ENCODE measurements around the gene MMUT.
"Not testable (repeated sequence)": the region's sequence is repeated elsewhere in the genome, so short reads cannot be mapped to it uniquely, and the experiment has no call there.

MMUT gene

DNA sequence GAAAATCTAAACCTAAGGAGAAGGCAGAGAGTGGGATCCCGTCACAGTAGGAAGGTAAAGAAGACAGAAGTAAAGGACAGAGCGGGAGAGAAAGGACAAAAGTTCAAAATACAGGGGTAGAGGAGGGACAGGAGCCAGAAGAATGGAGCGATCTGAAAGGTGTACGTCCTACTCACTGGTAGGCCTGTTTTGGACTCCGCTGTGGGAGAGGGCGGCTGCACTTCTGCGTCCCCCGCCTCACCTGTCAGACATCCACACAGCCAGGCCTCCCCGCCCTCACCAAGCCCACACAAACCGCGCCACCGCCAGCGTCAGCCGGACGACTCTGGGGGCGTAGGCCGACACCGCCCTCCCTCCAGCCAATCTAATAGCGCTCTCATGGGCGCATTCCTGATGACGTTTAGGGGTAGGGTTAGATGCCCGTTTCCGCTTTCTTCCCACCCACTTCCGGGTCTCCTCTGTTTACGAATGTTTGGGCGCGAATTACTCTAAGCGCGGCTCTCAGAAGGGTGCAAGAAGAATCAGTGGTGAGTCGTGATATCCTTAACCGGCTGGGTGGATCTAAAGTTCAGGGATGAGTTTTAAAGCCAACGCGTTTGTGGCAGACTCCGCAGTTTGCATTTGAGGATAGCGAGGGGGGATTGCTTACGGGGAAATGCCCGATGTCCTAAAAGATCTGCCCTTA is at the start of gene MMUT, which contains the start of gene CENPQ:
Gene MMUT, minus strand, starts transcription at position 327 of the 685 bp plus-strand sequence. CDS start 3,787 bp downstream, outside the sequence.
Gene CENPQ, plus strand, starts transcription at position 444 of the 685 bp plus-strand sequence. CDS start 6,807 bp downstream, outside the sequence.
- peak; percentile 93 for DNase-seq

DNA sequence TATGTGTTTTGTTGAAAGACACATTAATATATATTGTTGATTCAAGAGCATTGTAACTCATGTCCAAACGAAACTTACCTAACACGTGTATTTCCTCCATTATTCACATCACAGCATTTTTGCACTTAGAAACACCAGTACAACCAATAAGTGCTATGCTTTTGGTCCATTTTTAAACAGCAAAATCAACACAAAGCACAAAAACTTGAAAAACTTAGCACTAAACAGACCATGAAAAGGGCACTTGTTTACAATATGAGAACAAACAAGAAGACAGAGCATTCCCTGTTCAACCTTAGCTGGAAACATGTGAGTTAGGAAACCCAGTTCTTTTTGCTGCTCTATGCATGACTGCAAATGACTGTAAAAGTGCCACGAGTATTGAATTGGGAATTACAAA is 46.3 kb upstream of the MMUT start:
- no peak for DNase-seq

- no peak for DNase-seq
These were observed 43.6 kb upstream of the MMUT start for GRCh38 chr6:49506569-49507111.

DNA sequence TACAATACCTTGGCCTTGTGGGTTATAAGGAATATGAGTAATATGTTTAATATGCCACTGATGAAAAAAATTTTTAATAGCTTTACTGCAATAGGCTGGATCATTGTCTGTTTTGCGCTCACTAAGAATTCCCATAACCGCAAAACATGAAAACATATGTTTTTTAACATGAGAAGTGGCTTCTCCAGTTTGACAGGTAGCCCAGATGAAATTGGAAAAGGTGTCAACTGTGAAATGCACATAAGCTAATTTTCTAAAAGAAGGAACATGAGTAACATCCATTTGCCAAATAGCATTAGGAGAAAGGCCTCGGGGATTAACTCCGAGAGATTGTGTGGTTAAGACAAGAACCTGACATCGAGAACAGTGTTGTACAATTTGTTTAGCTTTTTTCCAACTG is 41.6 kb upstream of the MMUT start:
- DNase-seq = no peak

DNA sequence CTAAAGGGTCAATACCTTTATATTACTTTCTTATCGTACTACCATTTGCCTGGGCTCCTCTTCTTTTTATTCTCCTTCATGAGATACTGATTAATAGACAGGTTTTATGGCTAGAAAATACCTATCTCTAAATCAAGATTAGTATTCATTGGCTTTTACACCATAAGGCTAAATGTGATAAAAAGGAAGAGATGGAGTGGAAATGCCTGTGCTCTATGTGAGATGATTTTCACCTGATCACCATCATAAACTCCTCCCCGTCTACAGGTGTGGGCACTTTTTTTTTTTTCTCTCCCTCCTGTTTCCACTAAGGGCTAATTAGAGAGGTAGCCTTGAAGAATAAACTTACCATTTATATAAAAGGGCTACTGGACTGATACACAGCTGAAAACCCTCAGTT is 36.6 kb upstream of the MMUT start, which contains the start of gene GLYATL3:
Gene GLYATL3, plus strand, starts transcription at position 301 of the 400 bp plus-strand sequence. CDS start 12,068 bp downstream, outside the sequence.
- DNase-seq = no peak

- DNase-seq = no peak
These were observed 36.1 kb upstream of the MMUT start for GRCh38 chr6:49499126-49499525.

DNA sequence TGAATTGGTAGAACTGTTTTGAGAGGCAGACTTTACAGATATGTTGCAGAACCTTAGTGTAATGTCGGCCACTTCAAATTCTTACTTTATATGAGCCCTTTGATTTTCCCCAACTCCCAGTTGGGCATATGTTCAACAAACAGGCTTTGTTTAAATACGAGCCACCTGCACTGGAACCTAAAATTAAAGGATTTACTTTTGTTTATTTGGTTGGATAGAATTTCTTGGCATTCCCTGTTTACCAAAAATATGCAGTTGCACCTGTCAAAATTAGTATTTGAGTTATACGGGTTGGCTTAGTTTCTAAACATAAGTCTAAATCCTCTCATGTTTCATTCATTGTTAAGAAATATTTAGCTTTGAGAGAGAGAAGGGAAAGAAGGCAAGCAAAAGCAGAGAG is 34.3 kb upstream of the MMUT start:
- DNase-seq = no peak

DNA sequence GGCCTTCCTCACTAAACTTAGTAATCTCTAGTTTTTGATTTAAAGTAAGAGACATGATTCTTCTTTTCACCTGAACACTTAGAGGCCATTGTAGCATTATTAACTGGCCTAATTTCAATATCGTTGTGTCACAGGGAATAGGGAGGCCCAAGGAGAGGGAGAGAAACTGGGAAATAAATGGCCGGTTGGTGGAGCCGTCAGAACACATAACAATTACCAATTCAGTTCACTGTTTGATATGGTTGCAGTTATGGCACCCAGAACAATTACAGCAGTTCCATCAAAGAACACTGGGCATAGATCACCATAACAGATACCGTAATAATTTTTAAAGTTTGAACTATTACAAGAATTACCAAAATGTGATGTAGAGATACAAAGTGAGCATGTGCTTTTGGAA is 27.6 kb upstream of the MMUT start:
- no peak for DNase-seq

GRCh38 chr6:49483380-49483779 is 20.3 kb upstream of the MMUT start:
- not testable (repeated sequence) for DNase-seq

- not testable (repeated sequence) for DNase-seq
These were observed 18.8 kb upstream of the MMUT start for GRCh38 chr6:49481846-49482245.

- no peak for DNase-seq
These were observed 16.4 kb upstream of the MMUT start for GRCh38 chr6:49479308-49479970.

DNA sequence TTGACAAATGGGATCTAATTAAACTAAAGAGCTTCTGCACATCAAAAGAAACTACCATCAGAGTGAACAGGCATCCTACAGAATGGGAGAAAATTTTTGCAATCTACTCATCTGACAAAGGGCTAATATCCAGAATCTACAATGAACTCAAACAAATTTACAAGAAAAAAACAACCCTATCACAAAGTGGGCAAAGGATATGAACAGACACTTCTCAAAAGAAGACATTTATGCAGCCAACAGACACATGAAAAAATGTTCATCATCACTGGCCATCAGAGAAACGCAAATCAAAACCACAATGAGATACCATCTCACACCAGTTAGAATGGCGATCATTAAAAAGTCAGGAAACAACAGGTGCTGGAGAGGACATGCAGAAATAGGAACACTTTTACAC is 13.5 kb upstream of the MMUT start:
- not testable (repeated sequence) for DNase-seq

DNA sequence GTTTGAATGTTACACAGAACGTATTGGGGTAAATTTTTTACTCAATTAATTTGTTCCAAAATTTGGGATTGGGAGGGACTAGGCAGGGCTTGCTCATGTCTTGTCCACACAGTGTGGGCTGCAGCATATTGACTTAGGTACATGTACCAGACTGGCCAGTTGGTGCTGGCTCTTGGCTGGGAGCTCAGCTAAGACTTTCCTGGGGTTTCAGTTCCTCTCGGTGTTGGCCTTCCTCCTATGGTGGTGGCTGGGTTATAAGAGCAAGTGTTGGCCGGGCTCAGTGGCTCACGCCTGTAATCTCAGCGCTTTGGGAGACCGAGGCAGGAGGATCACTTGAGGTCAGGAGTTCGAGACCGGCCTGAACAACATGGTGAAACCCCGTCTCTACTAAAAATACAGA is 5.0 kb upstream of the MMUT start:
- DNase-seq = no peak

GRCh38 chr6:49464691-49465090 is 1.6 kb upstream of the MMUT start:
- no peak for DNase-seq

DNA sequence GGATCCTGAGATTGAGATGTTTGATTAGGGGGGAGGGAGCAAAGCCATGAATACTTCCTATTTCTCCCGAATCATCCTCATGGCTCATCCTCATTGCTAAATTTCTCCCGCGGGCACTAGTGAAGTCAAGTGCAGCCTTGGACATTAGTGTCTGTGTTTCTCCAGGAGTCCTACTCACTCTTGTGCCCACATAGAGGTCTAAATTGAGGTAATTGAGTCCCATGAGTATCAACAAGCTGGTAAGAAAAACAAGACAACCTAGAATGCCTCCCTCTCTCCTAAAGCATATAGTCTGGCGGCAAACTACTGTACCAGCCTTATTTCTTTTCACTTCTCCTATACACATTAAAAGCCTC is 537 bp upstream of the MMUT start:
- DNase-seq = no peak

DNA sequence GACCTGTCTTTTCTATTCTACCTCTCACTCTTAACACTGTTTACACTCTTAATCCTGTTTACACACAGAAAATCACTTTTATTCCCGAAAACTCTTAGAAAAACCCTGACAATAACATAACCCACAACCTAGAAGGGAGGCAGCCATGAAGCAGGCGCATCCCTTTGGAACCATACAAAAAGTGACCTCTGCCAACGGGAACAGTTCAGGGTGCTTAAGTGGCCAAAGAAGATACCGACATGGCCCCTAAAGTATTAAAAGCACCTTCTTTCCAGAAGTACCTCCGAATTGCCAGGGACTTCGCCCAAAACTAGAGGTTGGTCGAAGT is 490 bp downstream of the MMUT start:
- DNase-seq = no peak

GRCh38 chr6:49462071-49462470 is 982 bp downstream of the MMUT start:
- DNase-seq = peak; percentile 15

- no peak for DNase-seq
These were observed 5.3 kb downstream of the MMUT start for GRCh38 chr6:49457771-49458170.

- no peak for DNase-seq
These were observed 8.0 kb downstream of the MMUT start for GRCh38 chr6:49454787-49455709.

DNA sequence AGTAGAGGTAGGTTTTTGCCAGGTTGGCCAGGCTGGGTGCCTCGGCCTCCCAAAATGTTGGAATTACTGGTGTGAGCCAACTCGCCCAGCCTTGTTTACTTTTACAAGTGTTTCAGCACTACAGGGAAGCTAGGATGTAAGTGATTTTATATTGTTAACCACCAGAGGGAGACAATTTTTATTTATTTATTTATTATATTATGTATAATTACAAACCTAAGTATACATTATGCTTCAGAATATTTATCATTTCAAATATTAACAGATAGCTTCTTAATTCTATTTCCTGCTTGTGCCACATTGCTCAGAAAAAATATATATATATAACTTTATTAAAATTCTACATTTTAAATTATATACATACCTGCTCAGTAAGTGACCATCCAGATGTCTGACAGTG is 9.8 kb downstream of the MMUT start:
- no peak for DNase-seq

GRCh38 chr6:49430866-49431265 is 32.2 kb downstream of the MMUT start:
- no peak for DNase-seq

- no peak for DNase-seq
These were observed 32.9 kb downstream of the MMUT start for GRCh38 chr6:49430187-49430586.

GRCh38 chr6:49423817-49424216 is 39.2 kb downstream of the MMUT start:
- no peak for DNase-seq

Measured in CD4-positive, alpha-beta T cell treated with Interleukin-21 for 1 hour (primary cell).